GM10266 (cell line): ENCODE results near the gene HNRNPLL.

Experiments
- DNase-seq: peaks from one replicate; pipeline ENCODE4 v3.0.0; 2012; ENCODE audit errors: extremely low spot score
- CTCF ChIP-seq: IDR thresholded peaks from 2 replicates; pipeline ENCODE4 v1.5.1; 2012; ENCODE audit warnings: mild to moderate bottlenecking, low read depth; ENCODE audit not compliant: control insufficient read depth, insufficient read depth; ENCODE audit errors: missing control alignments

HNRNPLL gene

GRCh38 chr2:38599706-38600105, 3.0 kb downstream of the HNRNPLL start:
- TF ChIP-seq CTCF, result no peak
- DNase-seq, result no peak

- DNase-seq, result no peak
- TF ChIP-seq CTCF, result no peak
These were observed 3.8 kb downstream of the HNRNPLL start for GRCh38 chr2:38598991-38599295.

- TF ChIP-seq CTCF, result no peak
- DNase-seq, result no peak
These were observed 4.3 kb downstream of the HNRNPLL start for GRCh38 chr2:38598200-38598990.

GRCh38 chr2:38597115-38597514, 5.6 kb downstream of the HNRNPLL start:
- TF ChIP-seq CTCF, result no peak
- DNase-seq, result no peak

- TF ChIP-seq CTCF, result no peak
- DNase-seq, result no peak
These were observed 6.5 kb downstream of the HNRNPLL start for GRCh38 chr2:38596229-38596628.

- DNase-seq, result no peak
- TF ChIP-seq CTCF, result no peak
These were observed 9.8 kb downstream of the HNRNPLL start for GRCh38 chr2:38592951-38593350.

GRCh38 chr2:38591152-38591551, 11.6 kb downstream of the HNRNPLL start:
- TF ChIP-seq CTCF, result no peak
- DNase-seq, result no peak
